DOHH2 (cell line): ENCODE measurements around the gene LYRM2.

Experiments used
- H3F3A ChIP-seq: fragments of 200-600 bp; sonication (generic), shearing (Covaris generic); 2 replicates; pipeline ENCODE4 v1.6.0; 2016; ENCODE audit warnings: antibody characterized with exemption, mild to moderate bottlenecking; ENCODE audit not compliant: control insufficient read depth, insufficient read depth
- H3K27ac ChIP-seq: fragments of 200-600 bp; sonication (generic); 2 replicates; pipeline ENCODE4 v1.5.1; 2014; ENCODE audit warnings: low read depth, mild to moderate bottlenecking, low read length, moderate library complexity
- H3K27me3 ChIP-seq: fragments of 200-600 bp; sonication (generic); 2 replicates; pipeline ENCODE4 v1.6.1; 2014; ENCODE audit warnings: mild to moderate bottlenecking, low read length, mixed read lengths; ENCODE audit not compliant: control insufficient read depth
- H3K36me3 ChIP-seq: fragments of 200-600 bp; sonication (generic); 2 replicates; pipeline ENCODE4 v1.6.1; 2014; ENCODE audit warnings: mild to moderate bottlenecking, low read length, moderate library complexity, mixed read lengths; ENCODE audit not compliant: control insufficient read depth
- H3K4me1 ChIP-seq: fragments of 200-600 bp; sonication (generic); 2 replicates; pipeline ENCODE4 v1.6.1; 2014; ENCODE audit warnings: mild to moderate bottlenecking, low read length, mixed read lengths; ENCODE audit not compliant: control insufficient read depth
- H3K4me2 ChIP-seq: fragments of 200-600 bp; sonication (generic); 2 replicates; pipeline ENCODE4 v1.6.0; 2014; ENCODE audit warnings: mild to moderate bottlenecking, low read length, moderate library complexity
- H3K4me3 ChIP-seq: fragments of 200-600 bp; sonication (generic); 2 replicates; pipeline ENCODE4 v1.5.1; 2014; ENCODE audit warnings: mild to moderate bottlenecking, low read length, mixed read lengths
- H3K79me2 ChIP-seq: fragments of 200-600 bp; sonication (generic); 2 replicates; pipeline ENCODE4 v1.6.1; 2014; ENCODE audit warnings: mild to moderate bottlenecking, low read length, mixed read lengths; ENCODE audit not compliant: control insufficient read depth
- H3K9me2 ChIP-seq: fragments of 200-600 bp; sonication (generic); replicated peaks from 2 replicates; pipeline ENCODE4 v1.6.1; 2014; ENCODE audit warnings: mild to moderate bottlenecking, low read length, mixed read lengths; ENCODE audit not compliant: control insufficient read depth
- H3K9me3 ChIP-seq: fragments of 200-600 bp; sonication (generic); 2 replicates; pipeline ENCODE4 v1.6.1; 2014; ENCODE audit warnings: antibody characterized with exemption, low read length, mixed read lengths; ENCODE audit not compliant: control insufficient read depth, insufficient read depth
- H4K20me1 ChIP-seq: fragments of 200-600 bp; sonication (generic); 2 replicates; pipeline ENCODE4 v1.6.0; 2014; ENCODE audit warnings: low read depth, mild to moderate bottlenecking, antibody characterized with exemption, low read length, moderate library complexity; ENCODE audit not compliant: control insufficient read depth, insufficient read depth
- CTCF ChIP-seq: fragments of 200-600 bp; sonication (generic); IDR thresholded peaks from one replicate; pipeline ENCODE4 v1.5.1; 2014; ENCODE audit warnings: antibody characterized with exemption, mild to moderate bottlenecking, low read depth, low read length; ENCODE audit not compliant: poor library complexity, severe bottlenecking
- EZH2phosphoT487 ChIP-seq: fragments of 200-600 bp; sonication (generic); IDR thresholded peaks from 2 replicates; pipeline ENCODE4 v1.6.1; 2017; ENCODE audit warnings: borderline replicate concordance, mild to moderate bottlenecking, antibody characterized with exemption, low read length, moderate library complexity, mixed read lengths

LYRM2 gene

GRCh38 chr6:89554106-89554505 lies 84.4 kb downstream of the LYRM2 start:
- Histone ChIP-seq H3K9me2 (no peaks in the 10 kb centered on the region), H3K27ac (no peak overlapping the region), H3K36me3 (no peaks in the 10 kb centered on the region), H3F3A (no peaks in the 10 kb centered on the region), H3K9me3 (no peaks in the 10 kb centered on the region; the same call in 1 of the 2 replicates), H3K27me3 (peaks cover 22% of the 10 kb centered on the region), H4K20me1 (no peaks in the 10 kb centered on the region), H3K4me2 (no peak overlapping the region), H3K79me2 (no peaks in the 10 kb centered on the region), H3K4me1 (peaks cover 5% of the 10 kb centered on the region; the same call in 1 of the 2 replicates), H3K4me3 (no peak overlapping the region)
- TF ChIP-seq EZH2phosphoT487 (no peak), CTCF (no peak)

- no peaks in the 10 kb centered on the region for H3F3A ChIP-seq
- no peak overlapping the region for H3K4me3 ChIP-seq
- no peaks in the 10 kb centered on the region for H3K36me3 ChIP-seq
- H3K9me3 ChIP-seq = no peaks in the 10 kb centered on the region; the same call in 1 of the 2 replicates
- H3K9me2 ChIP-seq = no peaks in the 10 kb centered on the region
- H3K27me3 ChIP-seq = peaks cover 22% of the 10 kb centered on the region
- H3K4me1 ChIP-seq = peaks cover 5% of the 10 kb centered on the region; the same call in 1 of the 2 replicates
- H3K4me2 ChIP-seq = no peak overlapping the region
- no peaks in the 10 kb centered on the region for H3K79me2 ChIP-seq
- TF ChIP-seq EZH2phosphoT487 (no peak), CTCF (no peak)
- H4K20me1 ChIP-seq = no peaks in the 10 kb centered on the region
- H3K27ac ChIP-seq = no peak overlapping the region
Measured at GRCh38 chr6:89553431-89553830, 85.1 kb downstream of the LYRM2 start.

DNA sequence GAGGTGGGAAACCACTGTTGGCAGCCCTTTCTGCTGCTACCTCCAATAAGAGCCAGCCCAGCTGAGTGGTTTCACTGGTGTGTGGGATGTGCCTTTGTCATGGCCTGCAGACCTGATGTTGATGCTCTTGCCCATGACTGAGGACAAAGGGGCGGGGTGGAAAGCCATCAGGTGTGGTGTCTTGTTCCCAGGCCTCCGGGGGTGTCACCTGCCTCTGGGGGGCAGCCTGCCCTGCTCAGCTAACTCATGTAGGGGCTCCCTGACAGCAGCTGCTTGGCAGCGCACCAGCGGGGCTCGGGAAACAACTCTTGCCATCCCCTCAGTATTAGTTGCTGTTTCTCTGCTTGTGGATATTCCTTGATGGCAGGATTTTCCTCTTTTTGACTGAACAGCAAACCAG lies 91.3 kb downstream of the LYRM2 start:
- Histone ChIP-seq H3F3A (no peaks in the 10 kb centered on the region), H3K9me3 (no peaks in the 10 kb centered on the region), H3K4me2 (no peak overlapping the region), H4K20me1 (no peaks in the 10 kb centered on the region), H3K79me2 (no peaks in the 10 kb centered on the region), H3K9me2 (no peaks in the 10 kb centered on the region), H3K27ac (no peak overlapping the region), H3K27me3 (peaks cover 5% of the 10 kb centered on the region; the same call in 1 of the 2 replicates), H3K36me3 (no peaks in the 10 kb centered on the region), H3K4me1 (no peaks in the 10 kb centered on the region), H3K4me3 (no peak overlapping the region)
- TF ChIP-seq CTCF (no peak), EZH2phosphoT487 (no peak)

DNA sequence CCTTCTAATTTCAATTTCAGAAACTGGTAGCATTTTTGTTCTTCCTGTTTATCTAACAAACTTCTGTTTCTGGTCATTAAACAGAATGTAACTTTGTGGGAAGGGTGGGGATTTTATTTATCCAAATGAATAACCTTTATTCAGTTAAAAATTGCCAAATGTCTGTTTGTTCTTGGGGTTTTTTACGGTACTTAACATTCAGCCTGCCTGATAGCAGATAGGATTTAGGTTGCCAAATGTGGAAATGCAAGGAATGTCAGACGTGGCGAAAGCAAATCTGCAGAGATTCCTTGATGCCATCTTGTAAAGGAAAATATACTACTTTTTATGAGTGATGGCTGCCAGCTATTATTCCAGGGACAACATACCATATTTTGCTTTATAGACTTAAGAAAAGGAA lies 95.7 kb downstream of the LYRM2 start:
- no peaks in the 10 kb centered on the region for H3K4me1 ChIP-seq
- no peaks in the 10 kb centered on the region for H3K79me2 ChIP-seq
- no peaks in the 10 kb centered on the region for H3K36me3 ChIP-seq
- no peaks in the 10 kb centered on the region for H3K9me3 ChIP-seq
- H3F3A ChIP-seq = no peaks in the 10 kb centered on the region
- H3K9me2 ChIP-seq = no peaks in the 10 kb centered on the region
- H3K4me3 ChIP-seq = no peak overlapping the region
- TF ChIP-seq EZH2phosphoT487 = no peak
- no peak for TF ChIP-seq CTCF
- H3K27ac ChIP-seq = no peak overlapping the region
- peaks cover 4% of the 10 kb centered on the region; the same call in 1 of the 2 replicates for H3K27me3 ChIP-seq
- H4K20me1 ChIP-seq = no peaks in the 10 kb centered on the region
- no peak overlapping the region for H3K4me2 ChIP-seq
